Liver (tissue), 3 donors: ENCODE measurements around the gene KIF26A.

ENCODE experiments used
- GABPA ChIP-seq, 2 donors: IDR thresholded peaks in 1 of 2; conservative IDR thresholded peaks in 1 of 2; 2 replicates each; pipeline ENCODE4 v1.6.1; 2016; ENCODE audit warnings: antibody characterized with exemption in 2 of 2, mild to moderate bottlenecking in 1 of 2, moderate library complexity in 1 of 2
- JUND ChIP-seq, 2 donors: IDR thresholded peaks; 2 replicates each; pipeline ENCODE4 v1.6.1; 2016; ENCODE audit warnings: antibody characterized with exemption in 2 of 2
- RXRA ChIP-seq, 2 donors: IDR thresholded peaks; 2 replicates each; pipeline ENCODE4 v1.6.1; 2017 to 2018; ENCODE audit warnings: antibody characterized with exemption in 2 of 2, mild to moderate bottlenecking in 1 of 2
- TAF1 ChIP-seq: conservative IDR thresholded peaks from 2 replicates; pipeline ENCODE4 v1.6.1; 2016; ENCODE audit warnings: antibody characterized with exemption, mild to moderate bottlenecking
- TF ChIP-seq, protein P1 (sequence below): fragments of 150-350 bp; IDR thresholded peaks from 2 replicates; pipeline ENCODE4 v1.5.1; 2017; ENCODE audit warnings: improper control_type of control experiment, low read depth, low read length; ENCODE audit not compliant: missing input control
- TF ChIP-seq, protein P2 (sequence below): IDR thresholded peaks from 2 replicates; pipeline ENCODE4 v1.6.1; 2016; ENCODE audit warnings: antibody characterized with exemption
- TF ChIP-seq, protein P3 (sequence below): IDR thresholded peaks from 2 replicates; pipeline ENCODE4 v1.6.1; 2016; ENCODE audit warnings: antibody characterized with exemption
- donor health status: healthy.
- donor health status: healthy.

DNA sequence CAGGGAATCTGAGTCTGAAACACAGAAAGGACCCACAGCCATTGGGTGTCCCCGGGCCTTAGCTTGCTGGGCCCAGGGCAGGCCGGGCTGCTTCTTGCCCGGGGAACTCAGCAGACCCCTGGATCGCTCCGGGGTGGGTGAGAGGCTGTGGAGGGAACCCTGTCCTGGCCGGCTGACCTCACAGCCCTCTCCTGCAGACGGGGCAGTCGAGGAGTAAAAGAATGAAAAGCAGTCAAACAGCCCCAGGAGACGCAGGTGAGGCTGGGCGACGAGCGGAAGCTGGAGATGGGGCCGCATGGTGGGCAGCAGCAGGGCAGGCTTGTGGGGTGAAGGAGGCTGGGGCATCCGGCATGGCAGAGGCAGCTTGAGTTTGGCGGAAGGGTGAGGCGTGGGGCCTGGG, 57.0 kb downstream of the KIF26A start:
- TF ChIP-seq, protein P1, sequence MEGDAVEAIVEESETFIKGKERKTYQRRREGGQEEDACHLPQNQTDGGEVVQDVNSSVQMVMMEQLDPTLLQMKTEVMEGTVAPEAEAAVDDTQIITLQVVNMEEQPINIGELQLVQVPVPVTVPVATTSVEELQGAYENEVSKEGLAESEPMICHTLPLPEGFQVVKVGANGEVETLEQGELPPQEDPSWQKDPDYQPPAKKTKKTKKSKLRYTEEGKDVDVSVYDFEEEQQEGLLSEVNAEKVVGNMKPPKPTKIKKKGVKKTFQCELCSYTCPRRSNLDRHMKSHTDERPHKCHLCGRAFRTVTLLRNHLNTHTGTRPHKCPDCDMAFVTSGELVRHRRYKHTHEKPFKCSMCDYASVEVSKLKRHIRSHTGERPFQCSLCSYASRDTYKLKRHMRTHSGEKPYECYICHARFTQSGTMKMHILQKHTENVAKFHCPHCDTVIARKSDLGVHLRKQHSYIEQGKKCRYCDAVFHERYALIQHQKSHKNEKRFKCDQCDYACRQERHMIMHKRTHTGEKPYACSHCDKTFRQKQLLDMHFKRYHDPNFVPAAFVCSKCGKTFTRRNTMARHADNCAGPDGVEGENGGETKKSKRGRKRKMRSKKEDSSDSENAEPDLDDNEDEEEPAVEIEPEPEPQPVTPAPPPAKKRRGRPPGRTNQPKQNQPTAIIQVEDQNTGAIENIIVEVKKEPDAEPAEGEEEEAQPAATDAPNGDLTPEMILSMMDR = no peak
- TF ChIP-seq, protein P2, sequence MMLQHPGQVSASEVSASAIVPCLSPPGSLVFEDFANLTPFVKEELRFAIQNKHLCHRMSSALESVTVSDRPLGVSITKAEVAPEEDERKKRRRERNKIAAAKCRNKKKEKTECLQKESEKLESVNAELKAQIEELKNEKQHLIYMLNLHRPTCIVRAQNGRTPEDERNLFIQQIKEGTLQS = no peak
- TF ChIP-seq, protein P3, sequence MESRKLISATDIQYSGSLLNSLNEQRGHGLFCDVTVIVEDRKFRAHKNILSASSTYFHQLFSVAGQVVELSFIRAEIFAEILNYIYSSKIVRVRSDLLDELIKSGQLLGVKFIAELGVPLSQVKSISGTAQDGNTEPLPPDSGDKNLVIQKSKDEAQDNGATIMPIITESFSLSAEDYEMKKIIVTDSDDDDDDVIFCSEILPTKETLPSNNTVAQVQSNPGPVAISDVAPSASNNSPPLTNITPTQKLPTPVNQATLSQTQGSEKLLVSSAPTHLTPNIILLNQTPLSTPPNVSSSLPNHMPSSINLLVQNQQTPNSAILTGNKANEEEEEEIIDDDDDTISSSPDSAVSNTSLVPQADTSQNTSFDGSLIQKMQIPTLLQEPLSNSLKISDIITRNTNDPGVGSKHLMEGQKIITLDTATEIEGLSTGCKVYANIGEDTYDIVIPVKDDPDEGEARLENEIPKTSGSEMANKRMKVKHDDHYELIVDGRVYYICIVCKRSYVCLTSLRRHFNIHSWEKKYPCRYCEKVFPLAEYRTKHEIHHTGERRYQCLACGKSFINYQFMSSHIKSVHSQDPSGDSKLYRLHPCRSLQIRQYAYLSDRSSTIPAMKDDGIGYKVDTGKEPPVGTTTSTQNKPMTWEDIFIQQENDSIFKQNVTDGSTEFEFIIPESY = no peak
- no peak for TF ChIP-seq TAF1
- no peak for TF ChIP-seq JUND (IDR thresholded peaks at IDR 0.05)
- TF ChIP-seq RXRA (IDR thresholded peaks at IDR 0.05) = no peak
- TF ChIP-seq GABPA (IDR thresholded peaks at IDR 0.05 in 1 of 2, conservative IDR thresholded peaks at IDR 0.05 in 1 of 2) = no peak
